CD14-positive monocyte (primary cell): Measurements from ENCODE around the gene TNFRSF14. TPM values are rescaled to one million over a fixed set of nuclear protein-coding genes. Genes with fewer than 3 reads are reported as not detected.

Experiments used
- DNase-seq, 3 donors: peaks; one replicate each; pipeline ENCODE4 v3.0.0-alpha.2; 2011 to 2022
- H2AFZ ChIP-seq: 2 replicates; pipeline ENCODE4 v1.6.0; 2012; ENCODE audit warnings: mild to moderate bottlenecking, low read depth, low read length, inconsistent platforms; ENCODE audit not compliant: insufficient read depth, poor library complexity, severe bottlenecking
- H3K27ac ChIP-seq, 2 donors: 1 replicate in 1 of 2; 2 replicates in 1 of 2; pipeline ENCODE4 v1.5.1; 2012 to 2013; ENCODE audit warnings: low read length in 2 of 2, control low read depth in 1 of 2, inconsistent platforms in 1 of 2, low read depth in 1 of 2, mild to moderate bottlenecking in 1 of 2
- H3K27me3 ChIP-seq, 2 donors: one replicate each; pipeline versions ENCODE4 v1.6.0 to v1.6.1; 2011 to 2013; ENCODE audit warnings: low read length in 2 of 2; ENCODE audit not compliant: control insufficient read depth in 2 of 2, insufficient read depth in 2 of 2
- H3K36me3 ChIP-seq, 2 donors: replicated peaks in 1 of 2; 1 replicate in 1 of 2; 2 replicates in 1 of 2; pipeline versions ENCODE4 v1.5.1 to v1.6.1; 2012 to 2013; ENCODE audit warnings: low read length in 2 of 2, control low read depth in 1 of 2, inconsistent platforms in 1 of 2, mild to moderate bottlenecking in 1 of 2; ENCODE audit not compliant: insufficient read depth in 2 of 2, control insufficient read depth in 1 of 2
- H3K4me1 ChIP-seq, 2 donors: 1 replicate in 1 of 2; 2 replicates in 1 of 2; pipeline versions ENCODE4 v1.5.1 to v1.6.1; 2012 to 2013; ENCODE audit warnings: low read length in 2 of 2, control low read depth in 1 of 2, inconsistent platforms in 1 of 2, mild to moderate bottlenecking in 1 of 2, moderate library complexity in 1 of 2; ENCODE audit not compliant: insufficient read depth in 2 of 2, control insufficient read depth in 1 of 2
- H3K4me2 ChIP-seq: replicated peaks from 2 replicates; pipeline ENCODE3; 2012; ENCODE audit warnings: low read length, moderate library complexity, mild to moderate bottlenecking; ENCODE audit not compliant: poor library complexity, severe bottlenecking; ENCODE audit errors: extremely low read depth
- H3K4me3 ChIP-seq, 3 experiments: fragments of 200-600 bp in 1 of 3; sonication (generic) in 1 of 3; replicated peaks in 1 of 3; 1 replicate in 2 of 3; 2 replicates in 1 of 3; pipeline ENCODE4 v1.5.1; 2011 to 2013; ENCODE audit warnings: low read length in 3 of 3, mild to moderate bottlenecking in 3 of 3, control low read depth in 2 of 3, low read depth in 2 of 3, inconsistent platforms in 1 of 3, moderate library complexity in 1 of 3
- H3K79me2 ChIP-seq: 2 replicates; pipeline ENCODE4 v1.6.0; 2012; ENCODE audit warnings: mild to moderate bottlenecking, control low read depth, inconsistent platforms, low read length, moderate library complexity; ENCODE audit not compliant: insufficient read depth
- H3K9ac ChIP-seq: 2 replicates; pipeline ENCODE4 v1.6.0; 2017; ENCODE audit warnings: low read length, mild to moderate bottlenecking; ENCODE audit not compliant: insufficient read depth, poor library complexity, severe bottlenecking
- H3K9me3 ChIP-seq, 2 donors: replicated peaks in 1 of 2; 1 replicate in 1 of 2; 2 replicates in 1 of 2; pipeline versions ENCODE4 v1.5.1 to v1.6.1; 2012 to 2013; ENCODE audit warnings: low read length in 2 of 2, control low read depth in 1 of 2; ENCODE audit not compliant: control insufficient read depth in 1 of 2, insufficient read depth in 1 of 2
- H4K20me1 ChIP-seq: 2 replicates; pipeline ENCODE4 v1.6.0; 2012; ENCODE audit warnings: mild to moderate bottlenecking, low read length, control low read depth, moderate library complexity; ENCODE audit not compliant: insufficient read depth
- H3K27ac Mint-ChIP-seq, 7 donors: one replicate each; pipeline ENCODE4 v1.8.0; 2020; ENCODE audit warnings: mild to moderate bottlenecking in 7 of 7, mixed read lengths in 7 of 7, moderate library complexity in 6 of 7, inconsistent platforms in 2 of 7
- H3K27me3 Mint-ChIP-seq, 3 donors: one replicate each; pipeline ENCODE4 v1.8.0; 2021 to 2022; ENCODE audit warnings: low read depth in 3 of 3, mild to moderate bottlenecking in 3 of 3, mixed read lengths in 3 of 3, moderate library complexity in 3 of 3, inconsistent platforms in 1 of 3
- H3K36me3 Mint-ChIP-seq, 2 donors: one replicate each; pipeline ENCODE4 v1.8.0; 2020; ENCODE audit warnings: mixed read lengths in 2 of 2, inconsistent platforms in 1 of 2, mild to moderate bottlenecking in 1 of 2
- H3K4me1 Mint-ChIP-seq: one replicate; pipeline ENCODE4 v1.8.0; 2020; ENCODE audit warnings: mild to moderate bottlenecking, mixed read lengths
- H3K4me3 Mint-ChIP-seq, 2 donors: one replicate each; pipeline ENCODE4 v1.8.0; 2020; ENCODE audit warnings: mild to moderate bottlenecking in 2 of 2, mixed read lengths in 2 of 2, moderate library complexity in 1 of 2
- H3K9me3 Mint-ChIP-seq, 7 donors: one replicate each; pipeline ENCODE4 v1.8.0; 2020 to 2022; ENCODE audit warnings: mixed read lengths in 7 of 7, mild to moderate bottlenecking in 6 of 7, moderate library complexity in 6 of 7, inconsistent platforms in 2 of 7
- WGBS: methylation state at CpG from one replicate; pipeline ENCODE4 v1.1.5; 2013; ENCODE audit warnings: missing lambda C conversion rate; ENCODE audit not compliant: insufficient coverage; 5-methylcytosine and 5-hydroxymethylcytosine counted together
- intact Hi-C, 2 donors: fragments of 100-400 bp; cut with micrococcal nuclease; formaldehyde crosslinking; loops; one replicate each; pipeline versions ENCODE4 v1.15.0 to v1.15.1; 2023
- polyA plus RNA-seq, 3 donors: library from polyadenylated mRNA; depleted of rRNA in 1 of 3; unstranded in 2 of 3; stranded (reverse) in 1 of 3; fragments of 300-500 nt in 2 of 3; fragments of >200 nt in 1 of 3; fragmentation: Illumina TruSeq in 2 of 3; gene quantifications; 1 replicate in 2 of 3; 2 replicates in 1 of 3; pipeline ENCODE4 v1.2.3, GENCODE V29; 2012 to 2021
- TF ChIP-seq, protein P1 (sequence below): fragments of 200-600 bp; IDR thresholded peaks from one replicate; pipeline ENCODE4 v1.8.0; 2022; ENCODE audit warnings: antibody characterized with exemption, mild to moderate bottlenecking

TNFRSF14 gene
- polyA plus RNA-seq, 3 donors: 62.1 to 512 (median 64.4) TPM

DNA sequence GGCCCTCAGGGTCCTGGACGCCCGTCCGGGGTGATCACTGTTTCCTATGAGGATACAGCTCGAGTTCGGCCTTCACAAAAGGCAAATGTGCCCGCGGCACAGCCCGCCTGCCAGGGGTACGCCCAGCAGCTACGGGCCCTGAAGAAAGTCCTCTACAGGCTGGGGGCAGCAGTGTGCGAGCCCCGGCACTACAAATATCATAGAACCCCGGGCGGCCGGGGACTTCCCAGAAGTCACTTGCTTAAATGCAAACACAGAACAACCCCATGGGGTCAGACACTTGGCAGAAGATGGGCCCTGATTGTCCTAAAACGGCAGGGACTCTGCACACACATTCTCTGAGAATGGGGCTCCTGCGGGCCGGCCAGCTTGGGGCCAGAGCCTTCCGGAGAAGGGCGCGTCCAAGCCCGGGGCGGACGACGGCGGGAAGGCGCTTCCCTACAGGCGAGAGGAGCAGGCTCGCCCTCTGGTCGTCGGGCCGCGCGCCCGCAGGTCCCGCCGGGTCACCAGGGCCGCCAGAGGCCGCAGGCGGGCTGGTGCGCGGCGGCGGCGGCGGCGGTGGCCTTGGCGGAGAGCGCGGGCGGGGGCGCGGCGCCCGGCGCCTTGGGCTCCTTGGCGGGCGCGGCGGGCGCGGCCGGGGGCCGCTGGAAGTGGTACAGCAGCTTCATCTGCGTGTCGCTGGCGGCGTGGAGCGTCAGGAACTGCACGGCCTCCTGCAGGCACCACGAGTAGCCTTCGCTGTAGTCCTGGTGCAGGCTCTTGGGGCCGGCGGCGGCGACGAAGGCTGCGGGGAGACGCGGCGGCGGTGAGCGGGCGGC is 27.0 kb upstream of the TNFRSF14 start:
- peak overlapping the region in 1 of 3 experiments; percentile 11 for H3K4me3 ChIP-seq
- intact Hi-C loops: loop anchor here (5.0 to 10.0 kb wide), 5 partner anchors 58 to 324 kb away; partner anchors contain the start of genes MORN1 (in 1 of the 2), PEX10 (in 1 of the 2), PRXL2B (in 1 of the 2) and RER1 (in 1 of the 2)

More for the DNA sequence above, 27.0 kb upstream of the TNFRSF14 start:
- no peak overlapping the region for H2AFZ ChIP-seq
- no peak overlapping the region for H3K9ac ChIP-seq
- H3K9me3 ChIP-seq: no peaks in the 10 kb centered on the region
- TF ChIP-seq, protein P1, sequence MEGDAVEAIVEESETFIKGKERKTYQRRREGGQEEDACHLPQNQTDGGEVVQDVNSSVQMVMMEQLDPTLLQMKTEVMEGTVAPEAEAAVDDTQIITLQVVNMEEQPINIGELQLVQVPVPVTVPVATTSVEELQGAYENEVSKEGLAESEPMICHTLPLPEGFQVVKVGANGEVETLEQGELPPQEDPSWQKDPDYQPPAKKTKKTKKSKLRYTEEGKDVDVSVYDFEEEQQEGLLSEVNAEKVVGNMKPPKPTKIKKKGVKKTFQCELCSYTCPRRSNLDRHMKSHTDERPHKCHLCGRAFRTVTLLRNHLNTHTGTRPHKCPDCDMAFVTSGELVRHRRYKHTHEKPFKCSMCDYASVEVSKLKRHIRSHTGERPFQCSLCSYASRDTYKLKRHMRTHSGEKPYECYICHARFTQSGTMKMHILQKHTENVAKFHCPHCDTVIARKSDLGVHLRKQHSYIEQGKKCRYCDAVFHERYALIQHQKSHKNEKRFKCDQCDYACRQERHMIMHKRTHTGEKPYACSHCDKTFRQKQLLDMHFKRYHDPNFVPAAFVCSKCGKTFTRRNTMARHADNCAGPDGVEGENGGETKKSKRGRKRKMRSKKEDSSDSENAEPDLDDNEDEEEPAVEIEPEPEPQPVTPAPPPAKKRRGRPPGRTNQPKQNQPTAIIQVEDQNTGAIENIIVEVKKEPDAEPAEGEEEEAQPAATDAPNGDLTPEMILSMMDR: no peak
- peaks cover 3 to 5% of the 10 kb centered on the region in 2 donors for H3K36me3 Mint-ChIP-seq
- peaks cover 42 to 71% (median 63%) of the 10 kb centered on the region in 3 donors for H3K27me3 Mint-ChIP-seq
- peaks cover 26% of the 10 kb centered on the region for H4K20me1 ChIP-seq
- peaks cover 18% of the 10 kb centered on the region for H3K79me2 ChIP-seq
- peak overlapping the region in 1 of 7 donors; percentile 28 for H3K27ac Mint-ChIP-seq
- peaks cover 30 to 60% of the 10 kb centered on the region in 2 donors for H3K27me3 ChIP-seq
- H3K4me3 Mint-ChIP-seq: peak overlapping the region; percentile 39 to 78
- DNase-seq: peak; percentile 24 to 52 (median 38)
- H3K4me2 ChIP-seq: peak overlapping the region; percentile 34
- H3K4me1 Mint-ChIP-seq: peaks cover 27% of the 10 kb centered on the region
- no peak overlapping the region for H3K27ac ChIP-seq
- peaks cover 0 to 11% (median 0%) of the 10 kb centered on the region in 7 donors for H3K9me3 Mint-ChIP-seq
- no peaks in the 10 kb centered on the region for H3K36me3 ChIP-seq
- WGBS: 2% methylated on average over 84 of the region's 84 CpGs
- H3K4me1 ChIP-seq: peaks cover 31 to 40% of the 10 kb centered on the region in 2 donors
